ENCODE data around the gene LEP.

Gene LEP

DNA sequence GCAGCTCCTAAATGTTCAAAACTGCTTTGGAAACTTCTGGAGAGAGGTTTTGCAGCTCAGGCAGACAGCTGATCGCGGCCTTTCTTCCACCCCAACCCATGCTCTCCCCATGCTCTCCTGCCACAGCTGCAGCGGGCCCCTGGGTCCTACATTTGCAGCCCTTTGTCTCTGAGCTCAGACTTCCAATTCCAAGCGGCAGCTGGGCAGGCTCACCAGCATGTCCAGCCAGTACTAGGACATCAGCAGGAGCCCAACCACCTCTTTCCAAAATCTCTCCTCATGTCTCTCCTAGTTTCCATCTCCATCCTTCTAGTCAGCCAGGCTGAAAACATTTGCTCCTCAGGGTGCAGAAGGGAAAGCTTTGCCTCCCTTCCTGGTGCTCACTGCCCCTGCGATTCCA lies 6.0 kb downstream of the LEP start:
- no peak for DNase-seq

DNA sequence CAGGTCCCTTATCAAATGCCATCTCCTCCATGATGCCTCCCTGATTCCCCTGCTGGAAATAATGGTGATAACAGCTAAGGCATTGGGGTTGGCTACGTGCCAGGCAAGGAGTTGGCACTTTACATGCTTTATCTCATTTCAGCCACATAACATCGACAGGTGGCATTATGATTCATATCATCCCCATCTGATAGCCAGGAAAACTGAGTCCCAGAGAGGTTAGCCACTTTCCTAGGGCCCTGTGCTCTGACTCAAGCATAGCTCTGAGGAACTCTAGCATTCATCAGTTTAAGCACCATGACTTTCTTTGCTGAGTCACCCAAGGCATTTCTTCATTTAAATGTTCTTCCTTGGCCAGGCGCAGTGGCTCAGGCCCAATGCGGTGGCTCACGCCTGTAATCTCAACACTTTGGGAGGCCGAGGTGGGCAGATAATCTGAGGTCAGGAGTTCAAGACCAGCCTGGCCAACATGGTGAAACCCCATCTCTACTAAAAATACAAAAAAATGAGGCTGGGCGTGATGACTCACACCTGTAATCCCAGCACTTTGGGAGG lies 6.6 kb downstream of the LEP start:
- DNase-seq = no peak

DNA sequence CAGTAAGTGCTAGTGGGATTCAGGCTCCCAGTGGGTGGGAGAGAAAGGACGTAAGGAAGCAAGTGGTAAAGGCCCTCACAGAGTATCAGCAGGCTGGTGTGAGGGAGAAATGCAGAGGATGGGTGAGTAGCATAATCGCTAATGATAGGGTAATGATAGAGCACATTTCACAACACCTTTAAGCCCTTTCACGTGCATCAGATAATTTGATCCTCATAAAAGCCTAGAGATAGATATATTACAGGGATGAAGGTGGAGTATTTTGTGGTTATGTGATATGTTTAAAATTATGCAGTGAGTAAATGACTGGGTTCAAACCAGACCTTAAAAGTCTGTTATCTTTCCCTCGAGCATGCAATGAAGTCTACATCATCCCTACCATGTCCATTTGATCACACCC lies 10.3 kb downstream of the LEP start:
- no peak for DNase-seq

DNA sequence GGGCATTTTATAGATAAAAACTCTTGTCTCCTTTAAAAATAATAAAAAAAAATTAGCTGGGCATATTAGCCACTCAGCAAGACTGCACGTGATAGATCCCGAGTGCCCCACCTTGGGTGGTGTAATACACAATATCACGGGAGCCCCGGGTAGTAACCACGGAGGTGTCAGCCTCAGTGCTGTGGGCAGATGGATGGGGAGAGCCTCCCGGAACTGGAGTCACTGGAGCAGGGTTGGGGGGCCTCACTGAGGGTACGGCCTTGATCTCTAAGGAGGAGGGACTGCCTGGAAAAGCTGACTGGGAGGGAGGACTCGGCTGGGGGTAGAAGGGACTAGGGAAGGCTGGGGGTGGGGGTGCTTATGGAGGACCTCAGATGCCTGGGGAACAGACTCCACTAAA lies 12.6 kb downstream of the LEP start:
- DNase-seq = no peak

DNA sequence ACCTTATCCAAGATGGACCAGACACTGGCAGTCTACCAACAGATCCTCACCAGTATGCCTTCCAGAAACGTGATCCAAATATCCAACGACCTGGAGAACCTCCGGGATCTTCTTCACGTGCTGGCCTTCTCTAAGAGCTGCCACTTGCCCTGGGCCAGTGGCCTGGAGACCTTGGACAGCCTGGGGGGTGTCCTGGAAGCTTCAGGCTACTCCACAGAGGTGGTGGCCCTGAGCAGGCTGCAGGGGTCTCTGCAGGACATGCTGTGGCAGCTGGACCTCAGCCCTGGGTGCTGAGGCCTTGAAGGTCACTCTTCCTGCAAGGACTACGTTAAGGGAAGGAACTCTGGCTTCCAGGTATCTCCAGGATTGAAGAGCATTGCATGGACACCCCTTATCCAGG lies 13.4 kb downstream of the LEP start:
- no peak for DNase-seq

DNA sequence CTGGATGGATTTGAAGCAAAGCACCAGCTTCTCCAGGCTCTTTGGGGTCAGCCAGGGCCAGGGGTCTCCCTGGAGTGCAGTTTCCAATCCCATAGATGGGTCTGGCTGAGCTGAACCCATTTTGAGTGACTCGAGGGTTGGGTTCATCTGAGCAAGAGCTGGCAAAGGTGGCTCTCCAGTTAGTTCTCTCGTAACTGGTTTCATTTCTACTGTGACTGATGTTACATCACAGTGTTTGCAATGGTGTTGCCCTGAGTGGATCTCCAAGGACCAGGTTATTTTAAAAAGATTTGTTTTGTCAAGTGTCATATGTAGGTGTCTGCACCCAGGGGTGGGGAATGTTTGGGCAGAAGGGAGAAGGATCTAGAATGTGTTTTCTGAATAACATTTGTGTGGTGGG lies 14.2 kb downstream of the LEP start:
- DNase-seq = no peak

DNA sequence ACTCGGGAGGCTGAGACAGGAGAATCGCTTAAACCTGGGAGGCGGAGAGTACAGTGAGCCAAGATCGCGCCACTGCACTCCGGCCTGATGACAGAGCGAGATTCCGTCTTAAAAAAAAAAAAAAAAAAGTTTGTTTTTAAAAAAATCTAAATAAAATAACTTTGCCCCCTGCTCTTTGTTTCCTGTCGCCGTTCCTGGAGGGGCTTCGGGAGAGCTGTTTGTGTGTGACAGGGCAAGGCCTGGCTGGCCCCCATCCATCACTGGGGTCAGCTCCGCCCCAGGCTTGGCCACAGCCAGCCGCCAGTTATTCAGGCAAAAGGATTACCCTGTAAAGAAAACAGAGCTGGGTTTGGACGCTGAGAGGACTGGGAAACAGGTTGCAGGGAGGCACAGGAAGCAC lies 16.4 kb downstream of the LEP start:
- DNase-seq = no peak

DNA sequence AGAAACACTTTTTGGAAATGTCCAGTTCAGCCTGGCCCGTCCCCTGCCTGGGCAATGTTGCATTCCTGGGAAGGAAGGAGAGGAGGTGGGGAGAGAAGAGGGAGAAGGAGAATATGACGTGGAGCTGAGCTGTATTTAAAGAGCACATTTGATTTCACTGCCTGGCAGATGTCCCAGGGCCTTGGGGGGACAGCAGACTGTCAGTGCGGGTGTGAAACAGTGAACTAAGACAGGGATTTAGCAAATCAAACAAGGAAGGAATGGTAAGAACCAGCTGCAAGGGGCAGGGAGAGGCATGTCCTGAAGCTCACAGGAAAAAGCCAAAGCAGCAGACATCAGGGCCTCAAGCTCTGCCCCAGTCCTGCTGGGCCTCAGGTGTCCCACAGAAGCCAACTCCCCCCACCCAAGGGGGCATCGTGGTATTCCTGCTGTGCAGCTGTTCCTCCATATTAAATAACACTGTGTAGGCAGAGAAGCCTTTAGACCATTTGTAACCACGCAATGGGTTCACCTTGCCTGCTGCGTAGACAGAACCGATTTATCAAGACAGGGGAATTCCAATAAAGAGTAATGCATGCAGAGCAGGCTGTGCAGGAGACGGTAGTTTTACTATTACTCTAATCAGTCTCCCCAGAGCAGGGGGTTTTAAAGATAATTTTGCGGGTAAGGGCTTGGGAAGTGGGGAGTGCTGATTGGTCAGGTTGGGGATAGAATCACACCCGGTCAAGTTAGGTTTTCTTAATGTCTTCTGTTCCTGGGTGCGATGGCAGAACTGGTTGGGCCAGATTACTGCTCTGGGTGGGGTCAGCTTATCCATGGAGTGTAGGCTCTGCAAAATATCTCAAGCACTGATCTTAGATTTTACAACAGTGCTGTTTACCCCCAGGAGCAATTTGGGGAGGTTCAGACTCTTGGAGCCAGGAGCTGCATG lies 18.3 kb downstream of the LEP start:
- DNase-seq = peak; percentile 28

DNA sequence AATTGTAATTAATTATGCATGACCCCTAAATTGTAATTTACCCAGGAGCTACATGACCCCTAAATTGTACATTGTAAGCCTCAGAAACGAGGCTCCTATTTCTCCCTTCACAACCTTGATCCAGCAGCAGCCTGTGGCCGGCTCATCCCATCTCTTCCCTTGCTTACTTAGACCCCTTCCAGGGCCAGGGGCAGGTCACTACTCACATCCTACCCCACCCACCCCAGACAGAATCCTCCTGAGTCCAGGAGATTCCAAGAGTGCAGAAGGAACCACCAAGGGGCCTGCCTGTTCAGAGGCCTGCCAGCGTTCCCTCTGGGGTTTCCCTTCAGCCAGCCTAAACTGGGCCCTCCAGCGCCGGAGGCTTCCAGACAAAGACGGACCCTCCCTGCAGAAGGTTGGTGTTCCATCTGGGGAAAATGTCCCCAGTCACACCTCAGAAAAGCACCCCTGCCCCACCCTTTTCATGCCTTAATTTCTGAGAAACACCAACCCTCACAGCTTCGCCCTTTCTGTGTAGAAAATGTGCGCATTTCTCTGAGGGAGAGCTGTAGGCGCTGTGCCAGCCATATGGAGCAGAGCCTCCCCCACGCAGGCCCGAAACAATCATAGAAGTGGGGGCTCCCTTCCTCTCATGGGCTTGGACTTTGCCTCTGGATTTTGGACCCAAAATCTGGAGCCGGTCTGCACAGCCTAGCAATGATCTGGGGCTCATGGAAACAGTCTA lies 19.2 kb downstream of the LEP start:
- DNase-seq = no peak

DNA sequence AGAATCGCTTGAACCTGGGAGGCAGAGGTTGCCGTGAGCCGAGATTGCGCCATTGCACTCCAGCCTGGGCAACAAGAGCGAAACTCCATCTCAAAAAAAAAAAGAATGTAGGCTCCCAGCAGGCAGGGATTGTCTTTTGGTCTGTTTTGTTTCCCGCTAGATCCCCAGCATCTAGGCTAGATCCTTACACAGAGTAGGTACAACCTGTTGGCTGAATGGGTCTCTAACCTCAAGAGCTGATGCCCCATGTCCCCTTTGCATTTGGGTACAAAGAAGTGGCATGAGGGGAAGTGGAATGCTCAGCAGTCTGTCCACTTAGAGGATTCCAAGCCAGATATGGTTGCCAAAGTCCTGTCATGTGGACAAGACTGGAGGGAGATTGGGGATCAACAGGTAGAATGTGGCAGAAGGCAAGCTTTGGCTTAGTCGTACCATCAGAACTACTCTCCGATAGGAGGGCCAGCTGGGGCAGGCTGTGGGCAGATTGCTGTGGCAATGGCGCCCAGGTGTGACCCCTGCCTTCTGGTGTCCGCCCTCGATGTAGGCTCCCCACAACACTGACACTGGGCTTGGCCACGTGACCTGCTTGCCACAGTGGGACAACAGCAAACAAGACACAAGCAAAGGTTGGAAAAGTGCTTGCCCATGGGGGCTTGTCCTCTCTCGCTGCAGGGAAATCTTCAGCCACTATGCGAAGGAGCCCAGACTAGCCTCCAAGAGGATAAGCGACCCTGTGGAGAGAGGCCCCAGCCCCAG lies 21.4 kb downstream of the LEP start:
- no peak for DNase-seq

DNA sequence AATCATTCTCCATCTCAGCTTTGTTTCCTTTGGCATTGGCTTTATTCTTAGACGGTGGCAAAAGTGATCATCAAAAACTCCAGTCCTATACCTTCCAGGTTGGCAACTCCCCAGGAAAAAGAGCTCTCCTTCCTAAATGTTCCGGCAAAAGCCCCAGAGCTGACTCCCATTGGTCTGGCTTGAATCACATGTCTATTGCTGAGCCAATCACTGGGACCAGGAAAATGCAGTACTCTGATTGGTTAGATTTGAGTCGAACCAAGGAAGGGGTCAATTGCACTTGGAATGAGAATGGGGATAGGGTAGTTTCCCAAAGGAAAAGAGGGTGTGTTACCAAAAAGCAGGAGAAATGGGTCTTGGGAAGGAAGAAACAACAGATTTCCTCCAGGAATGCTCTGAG lies 22.3 kb downstream of the LEP start:
- DNase-seq = no peak

DNA sequence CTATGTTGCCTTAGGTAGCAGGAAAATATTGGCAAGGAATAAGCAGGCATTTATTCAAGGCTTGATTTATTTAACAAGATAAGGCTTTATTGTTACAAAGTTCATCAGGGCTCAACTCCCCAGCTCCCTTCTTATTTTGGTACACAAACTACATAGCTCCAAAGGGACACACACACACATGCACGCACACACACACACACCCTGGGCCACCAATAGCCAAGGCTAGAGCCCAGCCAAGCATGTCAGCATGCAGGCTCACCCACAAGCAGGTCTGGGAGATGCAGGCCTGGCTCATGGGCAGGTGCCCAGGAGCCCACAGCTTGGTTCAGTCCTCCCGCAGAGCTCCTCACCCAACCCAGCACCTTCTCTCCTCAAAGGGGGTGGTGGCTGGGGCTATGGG lies 23.4 kb downstream of the LEP start:
- no peak for DNase-seq

DNA sequence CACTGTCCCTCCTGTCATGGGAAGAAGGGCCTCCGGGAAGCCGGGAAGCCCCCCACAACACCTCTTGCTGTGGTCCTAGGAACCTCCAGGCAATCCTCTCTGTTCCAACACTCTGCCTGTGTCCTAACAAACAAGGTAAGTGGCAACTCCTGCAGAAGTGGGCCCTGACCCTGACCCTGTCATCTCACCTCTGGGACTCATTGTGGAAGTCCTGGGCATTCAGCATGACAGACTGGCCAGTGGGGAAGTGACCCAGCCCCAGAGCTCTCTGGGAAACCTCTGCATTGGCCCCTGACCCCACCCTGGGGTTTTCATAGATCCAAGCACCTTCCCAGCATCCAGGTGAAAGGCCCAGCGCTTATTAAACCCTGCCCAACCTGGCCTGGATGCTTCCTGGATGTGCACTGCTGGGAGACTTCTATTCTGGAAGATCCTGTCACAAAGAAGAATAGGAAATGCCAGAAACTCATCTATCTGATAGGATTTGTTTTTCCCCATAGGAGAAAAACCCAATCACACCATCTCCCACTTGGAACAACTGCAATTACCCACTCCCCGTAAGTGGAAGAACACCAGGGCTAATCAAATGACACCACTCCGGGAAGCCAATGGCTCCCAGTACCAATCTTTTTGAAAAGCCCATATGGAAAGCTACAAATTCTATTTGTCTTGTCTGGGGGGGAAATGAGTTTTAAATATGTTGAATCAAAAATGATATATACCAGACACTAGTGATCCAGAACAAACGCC lies 24.3 kb downstream of the LEP start:
- no peak for DNase-seq

DNA sequence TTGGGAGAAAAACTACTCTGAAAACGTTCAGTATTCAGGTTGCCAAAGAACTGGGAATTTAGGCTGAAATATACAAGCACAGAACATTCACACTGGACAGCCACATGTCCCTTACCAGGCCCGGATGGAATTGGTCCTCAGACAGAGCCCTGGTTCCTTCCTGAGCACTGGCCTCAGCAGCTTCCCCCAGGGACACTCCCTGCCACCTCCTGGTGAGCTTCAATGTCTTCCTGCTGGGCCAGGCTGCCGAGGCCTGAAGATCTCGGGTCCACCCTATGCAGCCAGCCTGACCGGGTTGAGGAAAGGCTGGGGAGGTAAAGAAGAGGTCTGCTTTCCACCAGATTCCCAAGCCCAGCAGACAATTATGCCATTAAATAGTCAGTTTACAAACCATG lies 24.8 kb downstream of the LEP start:
- DNase-seq = no peak

DNA sequence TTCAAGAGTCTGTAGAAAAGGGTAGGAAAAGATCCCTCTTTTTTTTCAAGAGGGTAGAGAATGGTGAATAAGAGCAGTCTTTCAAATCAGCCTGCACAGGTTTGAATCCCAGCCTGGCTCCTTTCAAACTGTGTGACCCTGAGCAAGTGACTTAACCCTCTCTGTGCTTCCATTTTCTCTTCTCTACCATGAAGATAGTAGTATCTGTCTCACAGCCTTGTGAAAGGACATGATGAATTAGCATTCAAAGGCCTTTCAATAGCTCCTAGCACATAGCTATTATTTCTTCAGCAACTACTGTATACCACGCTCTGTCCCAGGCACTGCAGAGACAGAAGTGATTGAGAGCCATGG lies 25.4 kb downstream of the LEP start:
- DNase-seq = no peak

DNA sequence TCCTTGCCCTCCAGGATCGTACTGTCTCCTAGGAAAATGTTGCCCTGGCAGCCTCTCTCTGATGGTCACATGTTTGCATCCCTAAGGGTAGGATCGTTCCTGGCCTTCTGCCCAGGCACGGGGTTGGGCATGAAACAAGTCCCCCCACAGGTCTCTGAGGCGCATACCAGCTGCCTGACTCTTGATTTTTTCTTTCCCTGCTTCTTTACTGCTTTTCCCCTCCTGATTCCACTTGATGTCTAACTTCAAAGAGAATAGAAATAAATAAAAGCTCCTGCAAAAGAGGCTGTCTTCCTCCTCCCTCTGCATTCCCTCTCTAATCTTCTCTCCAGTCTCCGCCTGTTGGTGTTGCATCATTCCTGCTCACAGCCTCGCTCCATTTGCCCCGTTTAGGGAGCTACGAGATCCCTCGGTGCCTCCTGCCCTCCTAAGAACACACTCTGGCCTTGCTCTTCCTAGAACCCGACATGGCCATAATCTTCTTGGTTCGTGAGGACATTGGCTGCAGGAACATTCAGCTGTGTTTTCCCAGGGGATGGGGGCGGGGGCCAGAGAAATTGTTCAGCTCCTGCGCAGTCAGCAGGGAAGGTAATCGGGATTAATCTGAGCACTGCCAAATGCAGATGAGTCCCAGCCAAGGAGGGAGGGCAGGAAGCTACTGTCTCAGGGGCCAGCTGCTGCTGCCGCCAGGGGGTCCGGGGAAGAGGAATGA lies 26.0 kb downstream of the LEP start:
- peak; percentile 39 for DNase-seq

DNA sequence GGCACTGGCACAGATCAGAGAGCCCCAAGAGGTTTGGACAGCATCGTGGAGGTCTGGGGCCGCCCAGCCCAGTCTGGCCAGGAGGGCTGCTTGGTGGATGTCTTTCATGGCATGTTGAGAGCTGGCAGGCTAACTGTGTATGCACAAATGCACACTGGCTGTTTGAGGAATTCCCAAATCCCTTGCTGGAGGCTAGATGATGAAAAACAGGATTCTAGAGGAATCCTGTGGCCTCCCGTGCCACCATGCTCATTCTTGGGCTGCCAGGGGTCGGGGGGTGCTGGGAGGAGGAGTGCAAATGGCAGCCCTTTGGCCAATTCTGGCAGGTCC lies 26.5 kb downstream of the LEP start:
- no peak for DNase-seq

DNA sequence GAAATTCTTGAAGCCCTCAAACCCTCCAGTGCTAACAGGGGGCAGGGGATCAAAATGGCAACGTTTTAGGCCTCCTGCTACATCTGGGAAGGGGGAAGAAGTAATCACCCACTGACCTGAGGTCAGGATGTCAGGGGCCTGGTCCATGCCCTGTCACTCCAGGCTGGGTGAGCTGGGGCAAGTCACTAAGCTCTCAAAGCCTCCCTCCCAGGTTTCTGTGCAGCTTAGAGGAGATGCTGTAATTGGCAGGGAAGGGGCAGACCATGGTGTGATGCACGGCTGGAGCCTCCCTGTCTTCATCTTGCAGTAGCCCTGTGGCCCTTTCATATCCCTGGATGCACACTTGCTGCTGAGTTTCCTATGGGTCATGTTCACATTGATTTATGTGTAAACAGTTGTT lies 27.2 kb downstream of the LEP start:
- DNase-seq = no peak

DNA sequence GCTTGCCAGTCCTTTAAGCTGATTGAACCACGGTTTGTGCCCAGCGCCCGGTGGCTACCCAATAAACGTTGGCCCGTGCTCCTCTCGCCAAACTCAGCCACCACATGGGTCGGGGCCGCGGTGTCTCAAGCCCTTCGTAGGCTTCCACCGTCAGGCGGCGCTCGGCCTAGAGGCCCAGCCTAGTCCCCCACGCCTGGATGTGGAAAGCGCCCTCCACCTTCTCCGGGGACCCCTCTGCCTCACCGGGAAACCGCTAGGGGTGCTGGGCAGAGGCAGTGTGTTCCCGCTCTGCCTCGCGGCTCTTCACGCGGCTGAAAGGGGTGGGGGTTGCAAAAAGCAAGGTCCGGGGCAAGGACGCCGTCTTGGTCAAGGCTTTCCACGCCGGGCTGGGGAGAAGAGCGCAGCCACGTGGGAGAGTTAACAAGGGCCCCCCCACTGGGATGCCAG lies 29.8 kb downstream of the LEP start:
- DNase-seq = peak; percentile 43

DNA sequence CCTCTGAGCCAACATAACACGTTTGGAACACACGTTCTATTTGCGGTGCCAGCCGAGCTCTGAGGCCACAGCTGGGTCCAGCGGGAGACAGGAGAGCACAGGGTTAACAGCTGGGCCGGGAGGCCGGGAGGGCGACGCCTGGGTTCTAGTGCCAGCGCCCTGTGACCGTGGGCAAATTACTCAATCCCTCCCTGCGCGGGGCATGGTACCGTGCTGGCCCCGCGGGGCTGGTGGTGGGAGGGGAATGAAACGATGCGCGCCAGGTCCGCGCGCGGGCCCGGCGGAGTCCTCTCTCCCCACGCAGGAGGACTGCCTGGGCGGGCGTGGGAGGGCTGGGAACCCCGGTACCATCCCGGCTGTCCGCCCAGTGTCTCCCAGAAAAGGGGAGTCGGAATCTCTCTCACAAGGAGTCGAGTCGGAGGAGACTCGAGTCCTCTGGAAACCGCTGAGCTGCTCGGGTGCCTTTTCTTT lies 30.4 kb downstream of the LEP start:
- peak; percentile 61 for DNase-seq

DNA sequence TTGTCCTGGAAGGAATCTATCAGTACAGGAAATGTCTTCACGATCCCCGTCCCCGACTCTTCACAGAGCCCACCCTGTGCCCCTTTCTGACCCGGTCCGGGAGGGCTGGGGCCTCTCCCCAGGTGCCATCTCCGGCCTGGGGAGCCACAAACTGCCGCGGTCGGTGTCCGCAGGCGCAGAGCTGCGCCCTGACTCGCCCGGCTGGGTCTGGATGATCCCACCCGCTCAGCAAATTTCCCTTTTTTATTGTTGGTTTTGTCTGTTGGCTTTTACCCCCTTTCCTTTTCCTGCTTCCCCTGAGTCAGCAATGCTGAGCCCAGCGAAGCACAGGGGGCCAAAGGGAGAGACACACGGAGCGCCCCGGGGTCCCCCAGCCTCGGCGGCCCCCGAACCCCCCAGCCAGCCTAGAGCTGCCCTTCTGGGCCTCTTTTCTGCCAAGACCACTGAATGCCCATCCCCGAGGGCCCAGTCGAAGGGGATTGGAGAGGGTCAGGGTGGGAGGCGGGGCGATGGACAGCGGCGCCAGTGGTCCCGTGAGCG lies 30.9 kb downstream of the LEP start:
- peak; percentile 63 for DNase-seq

All from right kidney (tissue), 1 donor.